GM18870 (cell line): ENCODE data around the gene SMG6.
"Not testable (repeated sequence)": the region's sequence is repeated elsewhere in the genome, so short reads cannot be mapped to it uniquely, and the experiment has no call there.

Experiments
- ATAC-seq: cut with Tn5 transposase; IDR thresholded peaks from one replicate; pipeline ENCODE4 v1.9.1; 2021; ENCODE audit warnings: moderate library complexity; ENCODE audit not compliant: unreplicated experiment

SMG6 gene

GRCh38 chr17:2151358-2152033, 152.1 kb downstream of the SMG6 start:
- no peak for ATAC-seq

GRCh38 chr17:2150806-2151205, 152.8 kb downstream of the SMG6 start:
- ATAC-seq: no peak

- no peak for ATAC-seq
Measured at GRCh38 chr17:2149934-2150333, 153.7 kb downstream of the SMG6 start.

- no peak for ATAC-seq
Measured at GRCh38 chr17:2146132-2146871, 157.3 kb downstream of the SMG6 start.

GRCh38 chr17:2144701-2145100, 158.9 kb downstream of the SMG6 start:
- no peak for ATAC-seq

- no peak for ATAC-seq
Measured at GRCh38 chr17:2143332-2143731, 160.3 kb downstream of the SMG6 start.

- ATAC-seq: not testable (repeated sequence)
Measured at GRCh38 chr17:2142682-2143081, 160.9 kb downstream of the SMG6 start.

- ATAC-seq: no peak
Measured at GRCh38 chr17:2140683-2141082, 162.9 kb downstream of the SMG6 start.

- ATAC-seq: no peak
Measured at GRCh38 chr17:2138761-2139160, 164.8 kb downstream of the SMG6 start.

- no peak for ATAC-seq
Measured at GRCh38 chr17:2138318-2138717, 165.3 kb downstream of the SMG6 start.

- ATAC-seq: no peak
Measured at GRCh38 chr17:2137342-2138098, 166.1 kb downstream of the SMG6 start.

GRCh38 chr17:2136241-2136640, 167.3 kb downstream of the SMG6 start:
- ATAC-seq: no peak

- ATAC-seq: no peak
Measured at GRCh38 chr17:2128011-2128410, 175.6 kb downstream of the SMG6 start.

GRCh38 chr17:2125013-2125535, 178.5 kb downstream of the SMG6 start:
- no peak for ATAC-seq

- ATAC-seq: no peak
Measured at GRCh38 chr17:2124391-2124790, 179.2 kb downstream of the SMG6 start.

GRCh38 chr17:2123375-2124251, 180.0 kb downstream of the SMG6 start:
- no peak for ATAC-seq

GRCh38 chr17:2122641-2123302, 180.8 kb downstream of the SMG6 start:
- ATAC-seq: no peak

- ATAC-seq: no peak
Measured at GRCh38 chr17:2120586-2121335, 182.8 kb downstream of the SMG6 start.

GRCh38 chr17:2113279-2113622, 190.3 kb downstream of the SMG6 start:
- ATAC-seq: no peak

GRCh38 chr17:2111691-2112090, 191.9 kb downstream of the SMG6 start:
- no peak for ATAC-seq
